ENCODE data around the gene FAM120A. TPM values are rescaled to one million over a fixed set of nuclear protein-coding genes. Genes with fewer than 3 reads are reported as not detected.
A peak's percentile ranks its signal among the peaks of the same experiment; 100 is the strongest.

FAM120A gene
- total RNA-seq, 2 donors from 2014 or later, result 56.8 to 77.5 TPM

DNA sequence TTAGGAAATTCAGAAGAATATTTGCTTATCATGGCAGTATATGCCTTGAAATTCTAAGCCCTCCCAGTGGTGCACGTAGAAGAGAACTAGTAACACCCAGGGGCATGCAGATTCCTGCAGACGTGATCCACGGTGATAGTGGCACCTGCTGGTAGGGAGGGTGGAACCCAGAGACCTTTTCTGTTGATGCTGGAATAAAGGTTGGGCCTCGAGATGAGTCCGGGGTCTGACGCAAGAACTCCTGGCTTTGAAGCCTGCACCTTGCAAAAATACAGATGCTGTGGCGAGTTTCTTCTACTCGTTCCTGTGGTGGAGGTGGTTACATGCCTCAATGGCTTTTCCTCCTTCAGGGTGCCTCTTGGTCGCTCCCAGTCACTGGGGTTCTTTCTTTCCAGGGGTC is 85.4 kb downstream of the FAM120A start:
- TF ChIP-seq POLR2A (IDR thresholded peaks at IDR 0.05), result no peak
- TF ChIP-seq, protein P1, sequence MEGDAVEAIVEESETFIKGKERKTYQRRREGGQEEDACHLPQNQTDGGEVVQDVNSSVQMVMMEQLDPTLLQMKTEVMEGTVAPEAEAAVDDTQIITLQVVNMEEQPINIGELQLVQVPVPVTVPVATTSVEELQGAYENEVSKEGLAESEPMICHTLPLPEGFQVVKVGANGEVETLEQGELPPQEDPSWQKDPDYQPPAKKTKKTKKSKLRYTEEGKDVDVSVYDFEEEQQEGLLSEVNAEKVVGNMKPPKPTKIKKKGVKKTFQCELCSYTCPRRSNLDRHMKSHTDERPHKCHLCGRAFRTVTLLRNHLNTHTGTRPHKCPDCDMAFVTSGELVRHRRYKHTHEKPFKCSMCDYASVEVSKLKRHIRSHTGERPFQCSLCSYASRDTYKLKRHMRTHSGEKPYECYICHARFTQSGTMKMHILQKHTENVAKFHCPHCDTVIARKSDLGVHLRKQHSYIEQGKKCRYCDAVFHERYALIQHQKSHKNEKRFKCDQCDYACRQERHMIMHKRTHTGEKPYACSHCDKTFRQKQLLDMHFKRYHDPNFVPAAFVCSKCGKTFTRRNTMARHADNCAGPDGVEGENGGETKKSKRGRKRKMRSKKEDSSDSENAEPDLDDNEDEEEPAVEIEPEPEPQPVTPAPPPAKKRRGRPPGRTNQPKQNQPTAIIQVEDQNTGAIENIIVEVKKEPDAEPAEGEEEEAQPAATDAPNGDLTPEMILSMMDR (IDR thresholded peaks at IDR 0.05), result no peak
- ATAC-seq (no peak), DNase-seq (no peak)
- H3K4me3 ChIP-seq, result no peak overlapping the region
- WGBS, 2 donors, result 66 to 83% methylated on average over 9 of the region's 9 CpGs
- H3K9me3 ChIP-seq, result no peaks in the 10 kb centered on the region
- peaks cover 0 to 14% of the 10 kb centered on the region in 2 donors for H3K36me3 ChIP-seq (replicated peaks in 1 of 2; ENCODE audit: insufficient read depth in 1 of 2, low read depth in 2 of 2)
- no peaks in the 10 kb centered on the region for H3K27me3 ChIP-seq
- intact Hi-C loops (cut with DNase I), result no loop called here
- H3K27ac ChIP-seq, result no peak overlapping the region
- peaks cover 4% of the 10 kb centered on the region for H3K4me1 ChIP-seq

DNA sequence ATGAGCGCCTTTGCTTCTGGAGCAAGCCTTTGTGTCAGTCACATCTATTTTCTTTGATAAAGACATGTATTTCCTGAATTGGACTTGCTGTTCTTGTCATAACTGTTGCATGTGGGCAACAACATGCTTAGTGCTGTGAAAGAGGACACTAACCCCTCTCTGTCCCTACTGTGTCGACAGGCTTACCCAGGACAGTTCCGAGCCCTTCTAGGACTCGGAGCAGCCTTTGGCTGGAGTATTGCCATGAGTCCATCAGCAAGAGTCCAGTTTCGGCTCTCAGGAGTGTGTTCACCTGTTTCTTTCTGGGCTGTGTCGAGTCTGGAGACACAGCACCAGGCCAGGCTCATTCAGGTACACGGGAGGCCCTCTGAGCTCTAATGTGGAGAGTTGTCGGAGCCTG is 88.8 kb downstream of the FAM120A start:
- no peak for DNase-seq
- WGBS, 2 donors, result 87 to 98% methylated on average over 6 to 8 of the region's 8 CpGs
- TF ChIP-seq, protein P1 (IDR thresholded peaks at IDR 0.05), result no peak
- TF ChIP-seq POLR2A (IDR thresholded peaks at IDR 0.05), result no peak
- no peak overlapping the region for H3K4me3 ChIP-seq
- no peaks in the 10 kb centered on the region for H3K27me3 ChIP-seq
- ATAC-seq, result no peak
- peaks cover 0 to 19% of the 10 kb centered on the region in 2 donors for H3K36me3 ChIP-seq (replicated peaks in 1 of 2; ENCODE audit: insufficient read depth in 1 of 2, low read depth in 2 of 2)
- intact Hi-C loops (cut with DNase I), result no loop called here
- no peak overlapping the region for H3K27ac ChIP-seq
- H3K9me3 ChIP-seq, result no peaks in the 10 kb centered on the region
- H3K4me1 ChIP-seq, result peaks cover 7% of the 10 kb centered on the region

DNA sequence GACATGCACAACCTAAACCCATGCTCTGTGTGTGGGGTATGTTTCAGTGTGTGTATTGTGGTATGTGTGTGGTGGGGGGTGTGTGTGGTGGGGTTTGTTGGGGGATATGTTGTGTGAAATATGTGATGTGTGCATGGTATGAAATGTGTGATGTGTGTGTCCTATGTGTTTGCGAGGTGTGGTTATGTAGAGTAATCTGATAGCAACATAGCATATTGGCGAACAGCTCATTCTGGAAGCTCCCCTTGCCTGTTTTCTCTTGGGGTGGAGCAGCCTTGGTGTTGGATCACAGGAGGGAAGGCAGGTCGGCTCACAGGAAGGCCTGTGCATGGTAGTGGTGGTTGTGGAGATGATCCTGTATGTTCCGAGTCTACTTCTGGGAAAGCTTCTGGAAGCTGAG is 89.5 kb downstream of the FAM120A start:
- Histone ChIP-seq H3K9me3 (no peaks in the 10 kb centered on the region), H3K36me3 (replicated peaks in 1 of 2; ENCODE audit: insufficient read depth in 1 of 2, low read depth in 2 of 2) (peaks cover 0 to 19% of the 10 kb centered on the region in 2 donors), H3K27ac (no peak overlapping the region), H3K27me3 (no peaks in the 10 kb centered on the region), H3K4me1 (peaks cover 7% of the 10 kb centered on the region), H3K4me3 (no peak overlapping the region)
- 87% methylated on average over 4 of the region's 4 CpGs for WGBS, 2 donors
- intact Hi-C loops (cut with DNase I), result no loop called here
- no peak for ATAC-seq
- no peak for TF ChIP-seq POLR2A (IDR thresholded peaks at IDR 0.05)
- DNase-seq, result no peak

DNA sequence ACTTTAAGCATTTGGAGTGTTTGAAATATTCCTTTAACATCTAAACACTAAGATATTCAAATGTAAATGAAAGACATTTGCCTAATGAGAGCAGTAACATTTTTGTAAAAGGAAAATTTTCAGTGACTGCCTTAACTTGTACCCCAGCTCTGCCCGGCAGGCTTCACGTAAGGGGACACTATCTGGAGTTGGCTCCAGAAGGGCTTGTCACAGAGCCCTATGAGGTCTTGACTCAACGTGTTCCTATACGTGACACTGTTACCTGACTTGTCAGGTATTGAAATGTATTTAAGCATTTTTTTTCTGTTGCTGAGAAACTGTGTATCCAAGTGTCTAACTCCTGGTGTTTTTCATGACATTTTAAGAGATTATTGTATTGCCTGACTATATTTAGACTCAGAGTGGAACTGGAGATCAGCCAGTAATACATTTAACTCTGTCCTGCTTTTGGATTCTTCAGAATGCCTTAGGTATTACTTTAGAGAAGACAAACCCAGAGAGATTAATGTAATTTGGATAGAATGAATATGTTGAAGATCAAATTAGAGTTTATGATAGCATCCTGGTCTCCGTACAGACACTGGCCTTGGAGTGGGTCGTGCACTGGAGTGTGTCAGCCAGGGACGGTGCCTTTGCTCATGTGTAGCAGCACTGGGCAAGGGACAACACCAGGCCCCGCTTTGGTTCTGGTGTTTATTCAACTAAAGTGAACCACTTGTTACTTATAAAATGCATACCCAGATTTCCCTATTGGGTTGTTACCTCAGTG is 90.3 kb downstream of the FAM120A start:
- peaks cover 0 to 22% of the 10 kb centered on the region in 2 donors for H3K36me3 ChIP-seq (replicated peaks in 1 of 2; ENCODE audit: insufficient read depth in 1 of 2, low read depth in 2 of 2)
- intact Hi-C loops (cut with DNase I), result no loop called here
- H3K4me3 ChIP-seq, result no peak overlapping the region
- no peaks in the 10 kb centered on the region for H3K27me3 ChIP-seq
- ATAC-seq (peak; percentile 30), DNase-seq (no peak)
- no peak overlapping the region for H3K27ac ChIP-seq
- TF ChIP-seq, protein P1 (IDR thresholded peaks at IDR 0.05), result no peak
- WGBS, 2 donors, result 36 to 47% methylated on average over 8 of the region's 8 CpGs
- no peaks in the 10 kb centered on the region for H3K9me3 ChIP-seq
- peaks cover 7% of the 10 kb centered on the region for H3K4me1 ChIP-seq

DNA sequence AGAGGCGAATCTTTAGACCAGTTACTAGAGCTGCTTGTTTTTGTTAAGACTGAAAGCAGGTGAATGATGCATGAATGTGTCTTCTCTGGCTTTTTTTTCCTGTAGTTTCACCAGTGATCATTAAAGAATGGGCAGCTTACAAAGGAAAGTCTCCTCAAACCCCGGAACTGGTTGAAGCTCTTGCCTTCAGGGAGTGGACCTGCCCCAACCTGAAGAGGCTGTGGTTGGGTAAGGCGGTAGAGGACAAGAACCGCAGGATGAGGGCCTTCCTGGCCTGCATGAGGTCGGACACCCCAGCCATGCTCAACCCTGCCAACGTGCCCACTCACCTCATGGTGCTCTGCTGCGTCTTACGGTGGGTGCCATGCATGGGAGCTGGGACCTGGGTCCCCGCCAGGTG is 91.6 kb downstream of the FAM120A start:
- TF ChIP-seq, protein P1 (IDR thresholded peaks at IDR 0.05), result no peak
- TF ChIP-seq POLR2A (IDR thresholded peaks at IDR 0.05), result no peak
- ATAC-seq (no peak), DNase-seq (no peak)
- Histone ChIP-seq H3K27ac (no peak overlapping the region), H3K36me3 (replicated peaks in 1 of 2; ENCODE audit: insufficient read depth in 1 of 2, low read depth in 2 of 2) (peaks cover 0 to 22% of the 10 kb centered on the region in 2 donors), H3K4me3 (no peak overlapping the region), H3K9me3 (no peaks in the 10 kb centered on the region), H3K27me3 (no peaks in the 10 kb centered on the region), H3K4me1 (peaks cover 7% of the 10 kb centered on the region)
- intact Hi-C loops (cut with DNase I), result no loop called here
- 99 to 100% methylated on average over 9 of the region's 9 CpGs for WGBS, 2 donors

All from body of pancreas (tissue), 4 donors.